D721Med (cell line): Measurements from ENCODE around the gene CSNK1D.

ENCODE experiments used
- DNase-seq: peaks from one replicate; pipeline ENCODE4 v3.0.0; 2011; ENCODE audit warnings: low spot score; ENCODE audit not compliant: insufficient read length
- FAIRE-seq: peaks from 2 replicates; lab custom pipeline; 2011; peaks lifted over from hg19 to GRCh38; lab: Jason Lieb, UNC
- TF ChIP-seq, protein P1 (sequence below): IDR thresholded peaks from 2 replicates; pipeline ENCODE4 v1.5.1; 2012; ENCODE audit warnings: mild to moderate bottlenecking, control low read depth; ENCODE audit not compliant: insufficient read depth; ENCODE audit errors: missing control alignments

CSNK1D gene

GRCh38 chr17:82223517-82223916 is 50.0 kb downstream of the CSNK1D start:
- FAIRE-seq (no peak), DNase-seq (no peak)
- TF ChIP-seq, protein P1, sequence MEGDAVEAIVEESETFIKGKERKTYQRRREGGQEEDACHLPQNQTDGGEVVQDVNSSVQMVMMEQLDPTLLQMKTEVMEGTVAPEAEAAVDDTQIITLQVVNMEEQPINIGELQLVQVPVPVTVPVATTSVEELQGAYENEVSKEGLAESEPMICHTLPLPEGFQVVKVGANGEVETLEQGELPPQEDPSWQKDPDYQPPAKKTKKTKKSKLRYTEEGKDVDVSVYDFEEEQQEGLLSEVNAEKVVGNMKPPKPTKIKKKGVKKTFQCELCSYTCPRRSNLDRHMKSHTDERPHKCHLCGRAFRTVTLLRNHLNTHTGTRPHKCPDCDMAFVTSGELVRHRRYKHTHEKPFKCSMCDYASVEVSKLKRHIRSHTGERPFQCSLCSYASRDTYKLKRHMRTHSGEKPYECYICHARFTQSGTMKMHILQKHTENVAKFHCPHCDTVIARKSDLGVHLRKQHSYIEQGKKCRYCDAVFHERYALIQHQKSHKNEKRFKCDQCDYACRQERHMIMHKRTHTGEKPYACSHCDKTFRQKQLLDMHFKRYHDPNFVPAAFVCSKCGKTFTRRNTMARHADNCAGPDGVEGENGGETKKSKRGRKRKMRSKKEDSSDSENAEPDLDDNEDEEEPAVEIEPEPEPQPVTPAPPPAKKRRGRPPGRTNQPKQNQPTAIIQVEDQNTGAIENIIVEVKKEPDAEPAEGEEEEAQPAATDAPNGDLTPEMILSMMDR: no peak

DNA sequence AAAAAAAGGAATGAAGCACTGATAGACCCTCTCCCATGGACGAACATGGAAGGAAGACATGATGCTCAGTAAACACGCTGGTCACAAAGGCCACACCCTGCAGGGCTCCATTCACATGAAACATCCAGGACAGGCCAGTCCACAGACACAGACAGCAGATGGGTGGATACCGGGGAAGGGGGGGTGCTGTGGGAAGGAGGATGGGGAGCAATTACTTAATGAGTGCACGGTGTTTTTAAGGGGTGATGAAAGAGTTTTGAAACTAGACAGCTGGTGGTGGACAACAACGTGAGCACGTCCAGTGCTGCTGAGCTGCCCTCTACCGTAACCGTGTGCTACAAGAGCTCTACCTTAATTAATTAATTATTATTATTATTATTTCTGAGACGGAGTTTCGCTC is 50.7 kb downstream of the CSNK1D start:
- DNase-seq: no peak
- FAIRE-seq: no peak
- TF ChIP-seq, protein P1: no peak

DNA sequence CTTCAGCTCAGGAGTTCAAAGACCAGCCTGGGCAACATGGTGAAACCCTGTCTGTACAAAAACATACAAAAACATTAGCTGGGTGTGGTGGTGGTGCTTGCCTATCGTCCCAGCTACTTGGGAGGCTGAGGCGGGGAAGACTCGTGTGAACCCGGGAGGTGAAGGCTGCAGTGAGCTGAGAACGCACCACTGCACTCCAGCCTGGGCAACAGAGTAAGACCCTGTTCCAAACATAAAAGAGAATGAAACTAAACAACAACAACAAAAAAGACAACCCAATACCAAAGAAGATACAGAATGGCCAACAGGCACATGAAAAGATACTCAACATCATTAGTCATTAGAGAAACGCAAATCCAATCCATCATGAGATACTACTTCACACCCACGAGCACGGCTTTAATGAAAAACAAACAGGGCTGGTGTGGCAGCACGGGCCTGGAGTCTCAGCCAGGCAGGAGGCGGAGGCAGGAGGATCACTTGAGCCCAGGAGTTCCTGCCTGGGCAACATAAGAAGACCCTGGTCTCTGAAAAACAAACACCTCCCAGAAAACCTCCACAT is 52.1 kb downstream of the CSNK1D start:
- FAIRE-seq (no peak), DNase-seq (no peak)
- TF ChIP-seq, protein P1: no peak

GRCh38 chr17:82219753-82220709 is 53.5 kb downstream of the CSNK1D start:
- DNase-seq: no peak
- no peak for FAIRE-seq
- TF ChIP-seq, protein P1: no peak

DNA sequence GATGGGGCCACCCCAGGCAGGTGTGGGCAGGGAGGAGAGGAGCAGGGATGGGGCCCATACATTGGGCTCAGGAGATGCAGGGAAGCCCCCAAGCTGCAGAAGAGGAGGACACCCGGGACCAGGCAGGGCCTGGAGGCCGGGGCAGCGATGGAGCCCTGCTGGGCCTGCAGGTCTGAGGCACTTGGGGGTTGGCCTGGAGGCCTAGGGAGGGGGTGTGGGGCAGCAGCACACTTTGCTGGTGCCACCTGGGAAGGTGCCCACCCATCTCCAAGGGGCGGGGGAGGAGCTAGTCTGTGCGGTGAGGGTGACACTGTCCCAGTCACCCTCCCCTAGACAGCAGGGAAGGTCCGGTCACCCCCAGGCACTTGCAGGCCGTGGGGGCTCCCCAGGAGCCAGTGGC is 54.4 kb downstream of the CSNK1D start:
- FAIRE-seq: no peak
- TF ChIP-seq, protein P1: no peak

GRCh38 chr17:82218349-82219075 is 55.0 kb downstream of the CSNK1D start:
- FAIRE-seq (no peak), DNase-seq (no peak)
- TF ChIP-seq, protein P1: no peak

More for the DNA sequence above, 54.4 kb downstream of the CSNK1D start:
- no peak for DNase-seq
